ENCODE measurements around the gene MTRF1L.

The MTRF1L gene

GRCh38 chr6:152943260-152943897 is 59.1 kb downstream of the MTRF1L start:
- no peaks in the 10 kb centered on the region for H3K9me2 ChIP-seq (replicated peaks; ENCODE audit: insufficient read depth, low read length)
- H3K27me3 ChIP-seq (ENCODE audit: low read length): no peaks in the 10 kb centered on the region
- H3K4me2 ChIP-seq (ENCODE audit: low read depth, low read length, poor library complexity, severe bottlenecking): no peak overlapping the region
- no peak overlapping the region for H3K4me3 ChIP-seq (ENCODE audit: insufficient read depth, low read length, poor library complexity, severe bottlenecking)
- no peaks in the 10 kb centered on the region for H3F3A ChIP-seq (ENCODE audit: insufficient read depth)
- no peaks in the 10 kb centered on the region for H3K36me3 ChIP-seq (ENCODE audit: low read length)
- no peaks in the 10 kb centered on the region for H3K79me2 ChIP-seq (ENCODE audit: insufficient read depth, low read length)
- no peaks in the 10 kb centered on the region for H4K20me1 ChIP-seq (ENCODE audit: low read depth, low read length)
- no peak overlapping the region for H2AFZ ChIP-seq (ENCODE audit: low read depth, low read length, severe bottlenecking)
- no peaks in the 10 kb centered on the region for H3K9me3 ChIP-seq (ENCODE audit: insufficient read depth, low read length)
- H3K27ac ChIP-seq (ENCODE audit: low read depth, low read length): no peak overlapping the region
- TF ChIP-seq EZH2phosphoT487 (conservative IDR thresholded peaks at IDR 0.05; ENCODE audit: low read length) (no peak), CTCF (IDR thresholded peaks at IDR 0.05; ENCODE audit: insufficient read depth, low read length, poor library complexity, severe bottlenecking) (no peak)
- no peak overlapping the region for H3K9ac ChIP-seq (ENCODE audit: low read length)

GRCh38 chr6:152942319-152942869 is 60.1 kb downstream of the MTRF1L start:
- H3K36me3 ChIP-seq (ENCODE audit: low read length): no peaks in the 10 kb centered on the region
- no peaks in the 10 kb centered on the region for H3F3A ChIP-seq (ENCODE audit: insufficient read depth)
- H3K27me3 ChIP-seq (ENCODE audit: low read length): no peaks in the 10 kb centered on the region
- H3K4me2 ChIP-seq (ENCODE audit: low read depth, low read length, poor library complexity, severe bottlenecking): no peak overlapping the region
- no peak overlapping the region for H2AFZ ChIP-seq (ENCODE audit: low read depth, low read length, severe bottlenecking)
- TF ChIP-seq CTCF (IDR thresholded peaks at IDR 0.05; ENCODE audit: insufficient read depth, low read length, poor library complexity, severe bottlenecking): no peak
- no peak for TF ChIP-seq EZH2phosphoT487 (conservative IDR thresholded peaks at IDR 0.05; ENCODE audit: low read length)
- H3K9ac ChIP-seq (ENCODE audit: low read length): no peak overlapping the region
- H3K4me3 ChIP-seq (ENCODE audit: insufficient read depth, low read length, poor library complexity, severe bottlenecking): no peak overlapping the region
- no peaks in the 10 kb centered on the region for H3K9me3 ChIP-seq (ENCODE audit: insufficient read depth, low read length)
- H3K9me2 ChIP-seq (replicated peaks; ENCODE audit: insufficient read depth, low read length): no peaks in the 10 kb centered on the region
- H4K20me1 ChIP-seq (ENCODE audit: low read depth, low read length): no peaks in the 10 kb centered on the region
- H3K79me2 ChIP-seq (ENCODE audit: insufficient read depth, low read length): no peaks in the 10 kb centered on the region
- H3K27ac ChIP-seq (ENCODE audit: low read depth, low read length): no peak overlapping the region

GRCh38 chr6:152941746-152942145 is 60.8 kb downstream of the MTRF1L start:
- Histone ChIP-seq H3F3A (ENCODE audit: insufficient read depth) (no peaks in the 10 kb centered on the region), H4K20me1 (ENCODE audit: low read depth, low read length) (no peaks in the 10 kb centered on the region), H3K79me2 (ENCODE audit: insufficient read depth, low read length) (no peaks in the 10 kb centered on the region), H3K27ac (ENCODE audit: low read depth, low read length) (no peak overlapping the region), H3K4me3 (ENCODE audit: insufficient read depth, low read length, poor library complexity, severe bottlenecking) (no peak overlapping the region), H3K27me3 (ENCODE audit: low read length) (no peaks in the 10 kb centered on the region), H3K9me2 (replicated peaks; ENCODE audit: insufficient read depth, low read length) (no peaks in the 10 kb centered on the region), H3K9ac (ENCODE audit: low read length) (no peak overlapping the region), H3K36me3 (ENCODE audit: low read length) (no peaks in the 10 kb centered on the region), H2AFZ (ENCODE audit: low read depth, low read length, severe bottlenecking) (no peak overlapping the region), H3K4me2 (ENCODE audit: low read depth, low read length, poor library complexity, severe bottlenecking) (no peak overlapping the region), H3K9me3 (ENCODE audit: insufficient read depth, low read length) (no peaks in the 10 kb centered on the region)
- TF ChIP-seq EZH2phosphoT487 (conservative IDR thresholded peaks at IDR 0.05; ENCODE audit: low read length) (no peak), CTCF (IDR thresholded peaks at IDR 0.05; ENCODE audit: insufficient read depth, low read length, poor library complexity, severe bottlenecking) (no peak)

Data from SU-DHL-6 (cell line).